ENCODE measurements around the gene KIF15.
"Not testable (repeated sequence)": the region's sequence is repeated elsewhere in the genome, so short reads cannot be mapped to it uniquely, and the experiment has no call there.

KIF15 gene

GRCh38 chr3:44764248-44764647, 2.7 kb downstream of the KIF15 start:
- no peak for TF ChIP-seq POLR2A (IDR thresholded peaks at IDR 0.05; ENCODE audit: low read depth, low read length)
- no peak for TF ChIP-seq POLR2AphosphoS5 (IDR thresholded peaks at IDR 0.05; ENCODE audit: low read depth, low read length)
- no peak for TF ChIP-seq TAF1 (IDR thresholded peaks at IDR 0.05; ENCODE audit: borderline replicate concordance, low read depth, low read length)
- no peak for FAIRE-seq

GRCh38 chr3:44771424-44772098, 10.0 kb downstream of the KIF15 start:
- TF ChIP-seq POLR2A (IDR thresholded peaks at IDR 0.05; ENCODE audit: low read depth, low read length) = no peak
- no peak for TF ChIP-seq TAF1 (IDR thresholded peaks at IDR 0.05; ENCODE audit: borderline replicate concordance, low read depth, low read length)
- no peak for TF ChIP-seq POLR2AphosphoS5 (IDR thresholded peaks at IDR 0.05; ENCODE audit: low read depth, low read length)
- no peak for FAIRE-seq
- DNase-seq (ENCODE audit: insufficient read length) = no peak

More at GRCh38 chr3:44764248-44764647, 2.7 kb downstream of the KIF15 start:
- DNase-seq (ENCODE audit: insufficient read length) = no peak

- DNase-seq (ENCODE audit: insufficient read length) = no peak
- no peak for TF ChIP-seq POLR2AphosphoS5 (IDR thresholded peaks at IDR 0.05; ENCODE audit: low read depth, low read length)
- no peak for TF ChIP-seq POLR2A (IDR thresholded peaks at IDR 0.05; ENCODE audit: low read depth, low read length)
- no peak for TF ChIP-seq TAF1 (IDR thresholded peaks at IDR 0.05; ENCODE audit: borderline replicate concordance, low read depth, low read length)
- no peak for FAIRE-seq
Measured at GRCh38 chr3:44772099-44772442, 10.5 kb downstream of the KIF15 start.

- no peak for DNase-seq (ENCODE audit: insufficient read length)
- no peak for FAIRE-seq
- TF ChIP-seq TAF1 (IDR thresholded peaks at IDR 0.05; ENCODE audit: borderline replicate concordance, low read depth, low read length) (no peak), POLR2A (IDR thresholded peaks at IDR 0.05; ENCODE audit: low read depth, low read length) (no peak), POLR2AphosphoS5 (IDR thresholded peaks at IDR 0.05; ENCODE audit: low read depth, low read length) (no peak)
Measured at GRCh38 chr3:44782891-44783290, 21.3 kb downstream of the KIF15 start.

- TF ChIP-seq TAF1 (IDR thresholded peaks at IDR 0.05; ENCODE audit: borderline replicate concordance, low read depth, low read length) (no peak), POLR2AphosphoS5 (IDR thresholded peaks at IDR 0.05; ENCODE audit: low read depth, low read length) (no peak), POLR2A (IDR thresholded peaks at IDR 0.05; ENCODE audit: low read depth, low read length) (no peak)
- DNase-seq (ENCODE audit: insufficient read length) (no peak), FAIRE-seq (no peak)
Measured at GRCh38 chr3:44795197-44795596, 33.6 kb downstream of the KIF15 start.

GRCh38 chr3:44802011-44802410, 40.4 kb downstream of the KIF15 start:
- TF ChIP-seq POLR2AphosphoS5 (IDR thresholded peaks at IDR 0.05; ENCODE audit: low read depth, low read length) (no peak), POLR2A (IDR thresholded peaks at IDR 0.05; ENCODE audit: low read depth, low read length) (no peak), TAF1 (IDR thresholded peaks at IDR 0.05; ENCODE audit: borderline replicate concordance, low read depth, low read length) (no peak)
- DNase-seq (ENCODE audit: insufficient read length) = no peak
- FAIRE-seq = no peak

GRCh38 chr3:44803298-44803697, 41.7 kb downstream of the KIF15 start:
- DNase-seq (ENCODE audit: insufficient read length) (no peak), FAIRE-seq (no peak)
- no peak for TF ChIP-seq TAF1 (IDR thresholded peaks at IDR 0.05; ENCODE audit: borderline replicate concordance, low read depth, low read length)
- TF ChIP-seq POLR2A (IDR thresholded peaks at IDR 0.05; ENCODE audit: low read depth, low read length) = no peak
- no peak for TF ChIP-seq POLR2AphosphoS5 (IDR thresholded peaks at IDR 0.05; ENCODE audit: low read depth, low read length)

GRCh38 chr3:44805960-44806359, 44.4 kb downstream of the KIF15 start:
- no peak for TF ChIP-seq TAF1 (IDR thresholded peaks at IDR 0.05; ENCODE audit: borderline replicate concordance, low read depth, low read length)
- TF ChIP-seq POLR2AphosphoS5 (IDR thresholded peaks at IDR 0.05; ENCODE audit: low read depth, low read length) = no peak
- FAIRE-seq (no peak), DNase-seq (ENCODE audit: insufficient read length) (no peak)

GRCh38 chr3:44814751-44815150, 53.2 kb downstream of the KIF15 start:
- FAIRE-seq (no peak), DNase-seq (ENCODE audit: insufficient read length) (no peak)
- no peak for TF ChIP-seq POLR2AphosphoS5 (IDR thresholded peaks at IDR 0.05; ENCODE audit: low read depth, low read length)
- TF ChIP-seq TAF1 (IDR thresholded peaks at IDR 0.05; ENCODE audit: borderline replicate concordance, low read depth, low read length) = no peak
- no peak for TF ChIP-seq POLR2A (IDR thresholded peaks at IDR 0.05; ENCODE audit: low read depth, low read length)

GRCh38 chr3:44816334-44816733, 54.7 kb downstream of the KIF15 start:
- not testable (repeated sequence) for FAIRE-seq; DNase-seq (ENCODE audit: insufficient read length)

GRCh38 chr3:44821206-44821605, 59.6 kb downstream of the KIF15 start:
- FAIRE-seq = not testable (repeated sequence)

GRCh38 chr3:44825264-44825925, 63.8 kb downstream of the KIF15 start:
- no peak for TF ChIP-seq POLR2AphosphoS5 (IDR thresholded peaks at IDR 0.05; ENCODE audit: low read depth, low read length)
- no peak for TF ChIP-seq POLR2A (IDR thresholded peaks at IDR 0.05; ENCODE audit: low read depth, low read length)
- no peak for TF ChIP-seq TAF1 (IDR thresholded peaks at IDR 0.05; ENCODE audit: borderline replicate concordance, low read depth, low read length)
- DNase-seq (ENCODE audit: insufficient read length) (no peak), FAIRE-seq (no peak)

More at GRCh38 chr3:44821206-44821605, 59.6 kb downstream of the KIF15 start:
- DNase-seq (ENCODE audit: insufficient read length) = not testable (repeated sequence)

All from GM12892 (cell line).